HEK293T (cell line): ENCODE measurements around the gene CUX1.
A peak's percentile ranks its signal among the peaks of the same experiment; 100 is the strongest.

Experiments
- ARNT ChIP-seq: fragments of 450-650 bp; IDR thresholded peaks from 2 replicates; pipeline ENCODE4 v1.6.1; 2017; ENCODE audit warnings: mild to moderate bottlenecking
- BHLHE40 ChIP-seq: fragments of 450-650 bp; IDR thresholded peaks from 2 replicates; pipeline ENCODE4 v1.6.1; 2016; ENCODE audit warnings: mild to moderate bottlenecking, moderate library complexity, borderline replicate concordance
- CTBP1 ChIP-seq: fragments of 450-650 bp; IDR thresholded peaks from 2 replicates; pipeline ENCODE4 v1.6.1; 2016; ENCODE audit warnings: borderline replicate concordance
- FOXA1 ChIP-seq: fragments of 450-650 bp; IDR thresholded peaks from 2 replicates; pipeline ENCODE4 v1.6.1; 2016; ENCODE audit warnings: mild to moderate bottlenecking
- FOXK2 ChIP-seq: fragments of 450-650 bp; IDR thresholded peaks from 2 replicates; pipeline ENCODE4 v1.6.1; 2016; ENCODE audit warnings: mild to moderate bottlenecking
- HDGF ChIP-seq: fragments of 450-650 bp; IDR thresholded peaks from 2 replicates; pipeline ENCODE4 v1.6.1; 2017; ENCODE audit warnings: antibody characterized with exemption, borderline replicate concordance
- SUZ12 ChIP-seq: fragments of 450-650 bp; IDR thresholded peaks from 2 replicates; pipeline ENCODE4 v1.6.1; 2016; ENCODE audit warnings: mild to moderate bottlenecking
- TARDBP ChIP-seq: fragments of 450-650 bp; IDR thresholded peaks from 2 replicates; pipeline ENCODE4 v1.6.1; 2016

DNA sequence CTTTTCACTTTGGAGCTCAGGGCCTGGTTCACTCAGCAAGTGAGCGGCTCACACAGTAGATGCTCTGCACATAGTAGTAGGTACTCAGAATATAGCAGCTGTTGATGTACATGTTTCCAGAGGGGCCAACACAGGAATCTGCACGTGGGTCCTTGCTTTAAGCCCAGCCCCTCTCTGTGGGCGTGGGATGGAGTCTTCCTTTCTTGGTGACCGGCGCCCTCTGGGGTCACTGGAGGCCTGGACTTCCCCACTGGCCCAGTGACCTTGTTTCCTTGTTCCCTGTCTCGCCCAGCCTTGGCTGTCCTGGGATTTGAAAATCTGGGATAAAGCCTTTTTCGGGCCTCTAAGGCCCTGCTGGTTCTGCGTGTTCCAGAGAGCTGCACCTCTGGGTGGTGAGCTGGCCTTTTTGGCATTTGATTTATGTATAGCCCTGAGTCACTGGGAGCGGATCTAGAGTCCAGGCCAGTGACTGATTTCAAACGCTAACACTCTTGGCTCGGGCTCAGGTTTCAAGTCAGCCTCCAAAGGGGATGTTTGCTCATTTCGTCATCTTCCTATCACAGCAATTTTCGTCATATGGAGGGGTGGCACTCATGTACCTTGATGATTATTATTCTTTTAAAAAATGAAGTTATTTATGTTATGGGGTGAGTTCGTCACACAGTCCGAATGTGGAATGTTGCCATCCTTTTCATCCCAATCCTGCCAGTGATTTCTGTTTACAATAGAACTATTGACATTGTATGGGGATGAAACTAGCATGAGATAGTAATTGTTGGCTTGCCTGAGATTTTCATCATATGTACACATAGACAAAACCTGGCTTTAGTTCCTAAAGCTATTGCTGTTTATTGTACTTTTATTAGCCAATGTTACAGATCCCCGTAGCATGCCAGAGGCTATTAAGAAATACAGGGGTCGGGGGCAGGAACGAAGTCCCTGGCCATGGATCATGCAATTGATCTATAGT, 65.5 kb downstream of the CUX1 start:
- TF ChIP-seq BHLHE40 (no peak), HDGF (no peak), SUZ12 (no peak), ARNT (no peak), TARDBP (no peak), CTBP1 (0 out of 2 replicates have a peak, but pooled peaks have one; percentile 5), FOXK2 (no peak), FOXA1 (no peak)
